ENCODE measurements around the gene RGMA.

DNA sequence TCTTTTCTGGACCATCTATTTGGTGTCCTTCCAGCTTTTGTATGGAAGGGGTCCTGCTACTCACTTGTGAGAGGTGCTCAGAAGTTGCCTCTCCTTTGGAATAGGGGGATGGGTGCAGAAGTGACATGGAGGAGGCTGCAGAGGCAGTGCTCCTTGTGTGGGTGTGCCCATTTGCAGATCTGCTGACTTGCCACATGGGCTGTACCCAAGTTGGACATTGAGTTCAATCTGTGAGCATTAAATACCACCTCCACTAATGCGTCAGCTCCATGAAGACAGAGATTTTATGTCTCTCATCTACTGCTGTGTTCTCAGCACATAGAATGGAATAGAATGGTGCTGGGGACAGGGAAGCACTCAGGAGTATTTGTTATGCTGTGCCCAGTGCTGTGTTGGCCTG is 76.2 kb downstream of the RGMA start:
- no peak for TF ChIP-seq POLR2A (IDR thresholded peaks at IDR 0.05; ENCODE audit: low read depth, low read length)
- TF ChIP-seq POLR2AphosphoS5 (IDR thresholded peaks at IDR 0.05; ENCODE audit: low read depth, low read length): no peak

All from GM12892 (cell line).